NCI-H2171 (cell line): ENCODE data around the gene SBF2.
"Not testable (repeated sequence)": the region's sequence is repeated elsewhere in the genome, so short reads cannot be mapped to it uniquely, and the experiment has no call there.

Experiments used
- DNase-seq: peaks from one replicate; lab custom pipeline; 2025; lab: John Stamatoyannopoulos, UW

Gene SBF2

GRCh38 chr11:10265936-10266335 is 28.1 kb downstream of the SBF2 start:
- no peak for DNase-seq

GRCh38 chr11:10264716-10265115 is 29.3 kb downstream of the SBF2 start:
- not testable (repeated sequence) for DNase-seq

- DNase-seq: no peak
Measured at GRCh38 chr11:10263929-10264328, 30.1 kb downstream of the SBF2 start.

- no peak for DNase-seq
Measured at GRCh38 chr11:10261821-10262220, 32.2 kb downstream of the SBF2 start.

GRCh38 chr11:10257478-10257877 is 36.5 kb downstream of the SBF2 start:
- DNase-seq: no peak

GRCh38 chr11:10255388-10256125 is 38.5 kb downstream of the SBF2 start:
- no peak for DNase-seq

GRCh38 chr11:10249448-10250131 is 44.4 kb downstream of the SBF2 start:
- DNase-seq: not testable (repeated sequence)

- no peak for DNase-seq
Measured at GRCh38 chr11:10247011-10247410, 47.0 kb downstream of the SBF2 start.

GRCh38 chr11:10243896-10244575 is 50.0 kb downstream of the SBF2 start:
- no peak for DNase-seq

- DNase-seq: no peak
Measured at GRCh38 chr11:10236840-10237239, 57.2 kb downstream of the SBF2 start.

GRCh38 chr11:10233581-10233980 is 60.4 kb downstream of the SBF2 start:
- DNase-seq: no peak

- DNase-seq: no peak
Measured at GRCh38 chr11:10232756-10233155, 61.3 kb downstream of the SBF2 start.

GRCh38 chr11:10231803-10232202 is 62.2 kb downstream of the SBF2 start:
- DNase-seq: not testable (repeated sequence)

GRCh38 chr11:10225553-10225952 is 68.5 kb downstream of the SBF2 start:
- DNase-seq: no peak

GRCh38 chr11:10222399-10222798 is 71.6 kb downstream of the SBF2 start:
- DNase-seq: no peak

- no peak for DNase-seq
Measured at GRCh38 chr11:10221342-10221741, 72.7 kb downstream of the SBF2 start.

- no peak for DNase-seq
Measured at GRCh38 chr11:10211470-10211869, 82.5 kb downstream of the SBF2 start.

GRCh38 chr11:10209326-10209725 is 84.7 kb downstream of the SBF2 start:
- DNase-seq: no peak

- no peak for DNase-seq
Measured at GRCh38 chr11:10208131-10208575, 85.9 kb downstream of the SBF2 start.

- no peak for DNase-seq
Measured at GRCh38 chr11:10205928-10206327, 88.1 kb downstream of the SBF2 start.

- DNase-seq: no peak
Measured at GRCh38 chr11:10204021-10204420, 90.0 kb downstream of the SBF2 start.

GRCh38 chr11:10201343-10201742 is 92.7 kb downstream of the SBF2 start:
- no peak for DNase-seq

- DNase-seq: no peak
Measured at GRCh38 chr11:10197091-10197490, 96.9 kb downstream of the SBF2 start.
